ENCODE measurements around the gene ULBP2.
"Not testable (repeated sequence)": the region's sequence is repeated elsewhere in the genome, so short reads cannot be mapped to it uniquely, and the experiment has no call there.

ULBP2 gene

DNA sequence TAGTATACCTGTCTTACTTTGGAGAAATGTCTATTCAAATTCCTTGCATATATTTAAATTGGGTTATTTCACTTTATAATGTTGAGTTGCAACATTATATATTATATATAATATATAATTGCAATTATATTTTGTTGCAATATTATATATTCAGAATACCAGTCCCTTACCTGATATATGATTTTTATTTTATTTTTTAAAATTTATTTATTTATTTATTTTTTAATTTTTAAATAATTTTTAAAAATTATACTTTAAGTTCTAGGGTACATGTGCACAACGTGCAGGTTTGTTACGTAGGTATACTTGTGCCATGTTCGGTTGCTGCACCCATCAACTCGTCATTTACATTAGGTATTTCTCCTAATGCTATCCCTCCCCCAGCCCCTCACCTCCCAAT is 14.8 kb upstream of the ULBP2 start:
- not testable (repeated sequence) for DNase-seq (ENCODE audit: low read depth in 2 of 2)

DNA sequence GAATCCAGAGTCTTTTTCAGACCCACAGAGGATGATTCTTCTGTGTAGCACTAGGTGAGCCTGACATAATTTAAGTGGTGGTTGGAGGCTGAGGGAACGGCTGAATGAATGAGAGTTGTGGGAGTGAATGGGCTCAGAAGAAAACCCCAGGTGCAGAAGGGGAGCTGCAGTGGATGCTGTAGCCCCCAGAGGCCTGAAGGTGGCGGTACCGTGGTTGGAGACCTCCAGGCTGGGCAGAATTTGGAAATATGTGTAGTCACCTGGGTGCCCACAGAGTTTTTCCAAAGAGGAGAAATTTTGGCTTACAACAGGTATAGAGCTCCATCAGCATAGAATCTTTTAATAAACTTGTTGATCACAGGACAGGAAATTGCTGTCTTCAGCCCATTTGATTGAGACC is 12.4 kb upstream of the ULBP2 start:
- no peak for DNase-seq (ENCODE audit: low read depth in 2 of 2)

DNA sequence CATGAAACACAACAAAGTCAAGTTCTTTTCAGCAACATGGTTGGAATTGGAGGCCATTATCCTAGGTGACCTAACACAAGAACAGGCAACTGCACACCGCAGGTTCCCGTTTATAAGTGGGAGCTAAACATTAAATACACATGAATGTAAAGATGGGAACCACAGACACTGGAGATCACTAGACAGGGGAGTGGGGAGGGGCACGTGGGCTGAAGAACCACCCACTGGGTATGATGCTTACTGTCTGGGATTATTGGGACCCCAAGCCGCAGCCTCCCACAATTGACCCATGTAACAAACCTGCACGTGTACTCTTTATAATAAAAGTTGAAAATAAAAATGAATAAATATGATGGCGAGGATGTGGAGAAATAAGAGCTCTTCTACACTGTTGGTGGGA is 10.3 kb upstream of the ULBP2 start:
- DNase-seq (ENCODE audit: low read depth in 2 of 2), result no peak

DNA sequence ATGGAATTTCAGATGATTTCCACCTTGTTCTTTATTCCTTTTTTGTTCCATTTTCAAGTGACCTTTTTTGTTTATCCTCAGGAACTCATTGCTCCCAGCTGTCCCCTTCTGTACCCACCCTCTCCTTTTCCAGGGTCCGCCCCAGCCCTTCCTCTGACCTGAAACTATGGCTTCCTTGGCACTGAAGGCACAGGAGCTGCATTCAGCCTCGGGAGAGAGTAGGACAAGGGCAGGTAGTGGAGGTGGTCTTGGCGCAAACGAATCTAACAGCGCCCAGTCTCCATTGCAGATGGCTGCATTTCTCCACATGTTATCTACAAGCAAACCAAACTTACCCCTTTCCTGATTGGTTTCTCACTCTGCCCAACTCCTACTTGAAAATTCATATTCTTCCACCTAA is 8.8 kb upstream of the ULBP2 start:
- DNase-seq (ENCODE audit: low read depth in 2 of 2), result no peak

DNA sequence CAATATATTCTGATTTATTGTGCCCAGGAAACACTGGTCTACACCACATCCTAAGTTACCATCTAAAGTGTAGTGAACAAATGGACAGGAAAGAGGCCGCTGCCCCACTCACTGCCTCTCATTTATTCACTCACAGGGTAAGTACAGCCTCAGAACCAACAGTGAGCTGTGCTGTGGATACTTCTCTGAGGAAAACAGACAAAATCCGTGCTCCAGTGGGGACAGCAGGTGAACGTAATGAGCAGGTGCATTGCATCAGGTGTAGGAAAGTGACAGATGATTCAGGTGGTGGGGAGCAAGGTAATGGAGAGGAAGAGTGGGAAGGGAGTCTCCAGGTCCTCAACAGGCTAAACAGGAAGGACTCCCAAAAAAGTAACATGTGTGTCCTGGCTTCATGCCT is 8.4 kb upstream of the ULBP2 start:
- no peak for DNase-seq (ENCODE audit: low read depth in 2 of 2)

DNA sequence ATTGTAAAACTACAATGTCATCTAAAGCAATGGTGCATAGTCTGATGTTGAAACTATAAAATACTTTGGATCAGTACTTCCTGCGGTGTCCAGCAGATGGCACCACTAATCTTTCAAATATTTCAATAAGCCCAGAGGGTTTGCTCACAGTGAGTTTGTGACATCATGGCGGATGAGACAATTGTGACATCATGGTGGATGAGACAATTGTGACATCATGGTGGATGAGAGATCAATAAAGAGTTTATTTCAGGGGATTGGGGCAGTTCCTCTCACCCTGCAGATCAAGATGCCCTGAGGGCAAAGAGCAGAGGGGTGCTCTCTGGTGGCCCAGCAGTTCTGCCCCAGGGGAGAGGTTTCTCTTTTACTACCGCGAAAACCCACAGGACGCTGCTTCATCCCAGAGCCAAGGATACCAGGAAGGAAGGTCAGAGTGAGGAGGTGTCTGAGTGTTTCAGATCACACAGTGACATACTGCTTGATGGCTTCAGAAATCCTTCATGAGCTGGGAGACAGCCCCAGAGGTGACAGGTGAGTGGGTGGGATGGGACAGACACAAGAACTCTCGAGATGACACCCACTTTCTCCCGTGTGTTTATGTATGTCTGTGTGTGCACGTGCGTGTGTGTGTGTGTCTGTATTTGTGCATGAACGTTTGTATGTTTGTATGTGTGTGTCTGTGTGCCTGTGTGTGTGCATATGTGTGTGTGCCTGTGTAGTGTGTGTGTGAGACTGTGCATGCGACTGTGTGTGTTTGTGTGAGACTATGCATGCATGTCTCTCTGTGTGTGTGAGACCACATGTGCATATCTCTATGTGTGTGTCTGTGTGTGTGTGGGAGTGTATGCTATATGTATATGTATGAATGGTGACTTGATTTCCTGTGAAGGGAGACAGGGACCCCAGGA is 7.3 kb upstream of the ULBP2 start:
- DNase-seq (ENCODE audit: low read depth in 2 of 2), result peak; percentile 33 to 39

DNA sequence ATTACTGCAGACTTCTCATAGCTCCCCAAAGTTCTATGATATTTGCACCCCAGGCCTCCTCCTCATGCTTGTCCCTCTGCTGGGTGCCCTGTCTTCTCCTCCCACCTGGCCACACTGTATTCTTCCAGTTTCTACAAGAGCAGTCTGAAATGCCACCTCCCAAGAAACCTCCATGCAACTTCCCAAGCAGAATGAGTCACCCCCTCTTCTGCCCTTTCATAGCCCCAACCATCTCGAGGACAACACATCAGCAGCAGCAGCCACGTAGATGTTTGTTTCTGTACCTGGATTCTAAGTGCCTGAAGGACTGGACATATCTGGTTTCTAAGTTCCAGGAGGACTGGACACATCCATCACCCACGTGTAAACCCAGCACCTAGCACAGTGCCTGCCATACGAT is 6.6 kb upstream of the ULBP2 start:
- no peak for DNase-seq (ENCODE audit: low read depth in 2 of 2)

DNA sequence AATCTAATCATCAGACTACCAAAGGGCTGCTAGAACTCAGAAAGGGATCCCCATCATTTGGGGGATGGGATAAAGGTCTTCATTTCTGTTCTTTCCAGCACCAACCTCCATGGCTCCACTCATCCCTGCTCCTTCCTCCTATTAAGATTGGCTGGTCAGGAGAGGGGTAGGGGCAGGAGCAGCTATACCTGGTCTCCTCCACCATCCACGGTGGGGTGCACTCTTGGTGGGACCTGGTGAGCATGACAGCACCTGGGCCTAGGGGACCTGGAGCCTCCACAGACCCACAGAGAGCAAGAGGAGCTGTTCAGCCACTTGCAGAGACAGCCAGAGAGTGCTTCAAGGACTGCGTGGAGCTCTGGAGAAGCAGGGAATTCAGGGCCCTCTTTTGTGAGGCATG is 6.1 kb upstream of the ULBP2 start:
- DNase-seq (ENCODE audit: low read depth in 2 of 2), result no peak

DNA sequence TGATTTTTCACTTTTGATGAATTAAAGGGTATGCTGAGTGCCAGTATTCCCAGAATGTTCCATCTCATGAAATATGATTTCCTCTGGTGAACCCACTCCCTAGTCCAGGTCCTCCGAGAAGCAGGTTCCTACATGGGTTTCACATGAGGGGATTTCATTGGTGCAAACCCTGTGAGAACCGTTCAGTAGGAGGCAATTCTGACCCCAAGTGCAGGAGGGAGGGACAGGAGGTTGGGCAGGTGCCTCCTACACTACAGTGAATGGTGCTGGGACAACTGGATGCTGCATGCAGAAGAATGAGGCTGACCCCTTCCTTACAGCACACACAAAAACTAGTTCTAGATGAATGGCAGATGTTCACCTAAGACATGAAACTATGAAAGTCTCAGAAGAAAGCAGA is 5.1 kb upstream of the ULBP2 start:
- no peak for DNase-seq (ENCODE audit: low read depth in 2 of 2)

DNA sequence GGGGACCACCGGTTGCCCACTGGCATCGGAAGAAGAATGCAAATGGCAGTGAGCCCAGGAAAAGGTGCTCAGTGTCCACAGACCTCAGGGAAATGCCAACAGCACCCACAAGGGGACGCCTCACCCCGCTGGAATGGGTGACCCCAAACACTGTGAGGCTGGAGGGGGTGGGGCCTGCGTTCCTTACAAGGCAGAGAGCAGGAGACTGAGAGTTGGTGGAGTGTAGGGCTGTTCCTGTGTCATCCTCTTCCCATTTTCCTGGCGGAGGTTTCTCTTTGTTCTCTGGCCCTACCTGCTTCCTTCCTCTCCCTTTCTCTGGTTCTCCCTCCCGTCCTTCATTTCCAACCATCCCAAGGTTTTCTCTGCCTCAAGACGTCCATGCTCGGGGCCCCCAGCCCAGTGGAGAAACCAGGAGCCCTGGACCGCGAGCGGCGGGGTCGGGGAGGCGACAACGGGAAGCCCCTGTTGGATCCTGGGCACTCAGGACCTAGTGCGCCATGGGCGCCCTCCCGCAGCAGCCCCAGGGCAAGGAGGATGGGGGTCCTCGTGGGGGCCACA is 3.7 kb upstream of the ULBP2 start:
- not testable (repeated sequence) for DNase-seq (ENCODE audit: low read depth in 2 of 2)

DNA sequence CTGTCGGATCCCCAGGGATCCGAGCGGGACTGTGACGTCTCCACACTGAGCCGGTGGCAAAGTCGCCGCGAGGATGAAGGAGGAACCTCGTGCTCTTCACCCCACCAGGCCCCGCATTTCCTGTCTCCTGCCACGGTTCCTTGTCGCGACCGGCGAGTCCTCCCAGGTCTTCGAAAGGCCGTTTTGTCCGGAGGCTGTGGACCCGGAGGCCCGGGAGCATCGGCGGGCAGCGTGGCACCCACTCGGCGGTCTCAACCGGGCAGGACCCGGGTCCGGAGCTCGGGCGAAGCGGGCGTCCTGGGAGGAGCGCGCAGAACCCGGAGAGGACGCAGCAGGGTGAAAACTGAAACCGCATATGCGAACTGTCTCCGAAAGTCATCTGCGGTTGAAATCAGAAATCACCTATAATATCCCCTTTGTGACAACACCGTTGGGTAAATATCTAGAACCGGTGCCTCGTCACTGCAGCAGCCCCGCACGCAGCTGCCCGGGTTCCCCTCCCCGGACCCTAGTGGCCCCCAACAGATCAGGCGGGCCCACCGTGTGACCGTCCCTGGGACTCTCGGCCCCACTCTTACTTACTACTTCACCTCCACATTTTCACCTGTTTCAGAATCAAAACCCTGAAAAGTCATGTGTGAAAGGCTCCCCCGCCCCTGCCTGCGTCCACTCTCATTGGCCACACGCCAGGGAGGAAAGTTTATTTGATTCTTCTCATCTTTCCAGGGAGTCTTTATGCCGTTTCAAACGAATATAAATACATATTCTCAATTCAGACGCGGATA is 3.1 kb upstream of the ULBP2 start:
- DNase-seq (ENCODE audit: low read depth in 2 of 2), result no peak

DNA sequence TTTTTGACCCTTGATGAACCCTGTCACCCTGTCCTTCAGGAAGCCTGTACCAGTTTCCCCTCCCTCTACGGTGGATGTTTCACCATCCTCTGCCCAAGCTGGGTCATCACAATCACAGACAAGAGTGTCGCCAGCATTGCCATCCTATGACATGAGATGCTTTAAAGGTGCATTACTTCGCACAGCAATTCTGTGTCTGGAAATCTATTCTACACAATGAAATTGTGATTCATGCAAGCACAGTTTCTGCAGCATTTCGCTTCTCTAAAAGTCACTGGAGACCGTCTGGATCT is 2.5 kb upstream of the ULBP2 start:
- DNase-seq (ENCODE audit: low read depth in 2 of 2), result no peak

DNA sequence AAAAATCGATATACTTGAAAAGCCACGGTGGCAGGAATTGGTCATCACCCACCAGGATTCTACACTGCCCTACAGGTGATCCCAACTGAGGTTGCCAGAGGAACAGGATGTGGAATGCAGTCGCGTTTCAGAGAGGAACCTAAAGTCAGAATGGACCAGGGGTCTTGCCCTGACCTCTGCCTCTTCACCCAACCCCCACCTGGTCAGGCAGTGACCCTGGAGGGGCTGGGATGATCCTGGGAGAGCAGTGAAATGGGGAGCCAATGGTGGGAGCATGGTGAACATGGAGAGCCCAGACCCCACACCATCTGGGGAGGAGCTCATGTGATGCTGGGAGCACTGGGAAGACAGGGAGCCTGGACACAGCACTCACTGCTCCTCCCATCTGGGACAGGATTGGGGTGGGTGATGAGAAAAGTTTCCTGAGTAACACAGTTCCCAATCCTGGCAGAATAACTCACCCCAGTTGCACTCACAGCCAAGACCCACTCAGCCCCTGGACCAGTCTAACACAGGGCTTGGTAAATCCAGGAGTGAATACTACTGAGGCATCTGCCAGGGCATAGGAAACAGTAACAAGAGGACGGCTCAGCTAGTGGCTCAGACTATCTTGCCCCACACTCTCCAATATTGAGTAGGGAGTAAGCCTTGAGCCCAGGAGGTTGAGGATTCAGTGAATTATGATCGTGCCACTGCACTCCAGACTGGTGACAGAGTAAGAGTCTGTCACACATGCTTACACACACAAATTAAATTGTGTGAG is 1.7 kb upstream of the ULBP2 start:
- DNase-seq (ENCODE audit: low read depth in 2 of 2), result no peak

DNA sequence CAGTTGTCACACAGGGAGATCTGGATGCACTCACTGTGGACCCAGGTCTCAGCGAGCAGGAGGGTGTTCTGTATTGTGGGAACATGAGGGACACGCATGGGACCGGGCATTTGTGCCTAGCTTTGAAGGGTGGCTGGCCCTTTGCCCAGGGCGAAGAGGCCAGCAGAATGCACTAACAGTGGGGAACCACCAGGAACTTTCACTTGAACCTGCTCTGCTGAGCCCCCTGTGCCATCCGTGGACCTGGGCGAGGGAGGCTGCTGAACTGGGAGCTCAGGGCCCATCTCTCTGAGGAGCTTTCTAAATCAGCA is 1.2 kb upstream of the ULBP2 start:
- DNase-seq (ENCODE audit: low read depth in 2 of 2), result no peak

DNA sequence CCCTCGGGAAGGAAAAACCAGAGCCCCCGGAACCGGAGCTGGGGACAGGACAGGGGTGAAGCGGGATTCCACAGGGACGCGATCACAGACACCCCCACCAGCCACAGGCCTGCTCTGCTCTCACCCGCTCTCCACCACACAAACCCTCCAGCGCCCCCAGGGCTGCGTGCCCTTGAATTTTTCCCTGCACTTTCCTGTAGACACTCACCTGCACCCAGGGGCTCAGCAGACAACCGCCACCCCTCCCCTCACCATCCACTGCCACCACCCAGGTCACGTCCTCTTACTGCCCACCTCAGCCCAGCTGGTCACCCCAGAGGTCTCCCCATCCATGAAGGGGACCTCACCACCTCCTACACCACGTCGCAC is 631 bp downstream of the ULBP2 start:
- DNase-seq (ENCODE audit: low read depth in 2 of 2), result no peak

DNA sequence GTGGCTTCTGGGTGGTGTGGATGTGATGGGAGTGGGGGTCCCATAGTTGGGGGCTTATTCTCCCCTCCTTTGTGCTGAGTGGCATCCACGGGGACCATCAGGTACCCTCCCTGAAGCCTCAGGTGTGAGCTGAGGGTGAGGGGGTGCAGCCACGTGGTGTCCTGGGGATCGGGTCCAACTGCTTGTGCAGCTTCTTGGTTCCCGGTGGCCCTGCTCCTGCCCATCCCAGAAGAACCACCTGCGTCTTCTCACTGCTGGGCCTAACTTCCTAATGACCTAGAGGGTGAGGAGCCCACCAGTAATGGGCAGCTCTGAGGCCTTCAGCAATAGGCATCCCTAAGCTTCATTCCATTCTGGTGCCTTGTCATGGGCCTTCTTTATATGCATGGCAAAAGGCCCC is 1.5 kb downstream of the ULBP2 start:
- DNase-seq (ENCODE audit: low read depth in 2 of 2), result not testable (repeated sequence)

DNA sequence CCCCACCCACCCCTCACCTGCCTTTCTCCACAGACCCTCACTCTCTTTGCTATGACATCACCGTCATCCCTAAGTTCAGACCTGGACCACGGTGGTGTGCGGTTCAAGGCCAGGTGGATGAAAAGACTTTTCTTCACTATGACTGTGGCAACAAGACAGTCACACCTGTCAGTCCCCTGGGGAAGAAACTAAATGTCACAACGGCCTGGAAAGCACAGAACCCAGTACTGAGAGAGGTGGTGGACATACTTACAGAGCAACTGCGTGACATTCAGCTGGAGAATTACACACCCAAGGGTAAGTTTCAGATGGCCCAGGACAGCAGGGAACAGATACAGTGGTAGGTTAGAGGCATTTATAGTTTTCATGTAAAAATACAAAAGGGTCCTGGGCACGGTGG is 3.5 kb downstream of the ULBP2 start:
- DNase-seq (ENCODE audit: low read depth in 2 of 2), result not testable (repeated sequence)

DNA sequence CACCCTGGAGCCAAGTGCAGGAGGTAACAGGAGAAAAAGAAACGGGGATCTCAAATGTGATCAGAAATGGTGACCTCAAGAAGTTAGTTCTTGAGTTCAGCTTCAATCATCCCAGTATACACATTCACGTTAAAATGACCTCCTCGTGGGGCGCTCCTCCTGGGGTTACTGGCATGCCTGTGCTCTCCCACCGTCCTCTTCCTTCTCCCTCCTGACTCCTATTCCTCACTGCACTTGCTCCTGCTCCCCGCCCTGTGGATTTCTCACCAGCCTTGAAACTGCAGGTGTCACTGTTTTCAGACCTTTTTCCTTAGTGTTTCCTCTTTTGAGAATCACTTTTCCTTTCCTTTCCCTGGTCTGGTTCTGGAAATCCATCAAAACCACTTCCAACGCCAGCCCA is 4.8 kb downstream of the ULBP2 start:
- not testable (repeated sequence) for DNase-seq (ENCODE audit: low read depth in 2 of 2)

DNA sequence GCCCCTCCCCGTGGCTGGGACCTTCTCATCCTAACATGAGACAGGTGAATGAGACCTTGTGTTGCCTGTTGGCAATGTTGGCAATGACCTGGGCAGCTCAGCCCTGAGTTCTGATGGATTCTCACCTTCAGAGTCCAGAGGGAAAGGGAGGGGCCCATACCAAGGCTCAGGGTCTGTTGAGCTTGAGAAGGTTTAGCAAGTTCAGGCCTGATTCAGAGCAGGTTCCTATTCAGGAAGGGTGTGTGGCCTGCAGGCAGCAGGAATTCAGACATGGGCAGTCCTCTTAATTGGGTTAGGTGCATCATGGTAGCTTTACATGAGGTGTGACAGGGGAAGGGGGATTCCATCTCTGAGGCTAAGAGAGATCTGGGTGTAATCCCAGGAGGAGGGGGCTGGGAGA is 5.7 kb downstream of the ULBP2 start:
- DNase-seq (ENCODE audit: low read depth in 2 of 2), result not testable (repeated sequence)

DNA sequence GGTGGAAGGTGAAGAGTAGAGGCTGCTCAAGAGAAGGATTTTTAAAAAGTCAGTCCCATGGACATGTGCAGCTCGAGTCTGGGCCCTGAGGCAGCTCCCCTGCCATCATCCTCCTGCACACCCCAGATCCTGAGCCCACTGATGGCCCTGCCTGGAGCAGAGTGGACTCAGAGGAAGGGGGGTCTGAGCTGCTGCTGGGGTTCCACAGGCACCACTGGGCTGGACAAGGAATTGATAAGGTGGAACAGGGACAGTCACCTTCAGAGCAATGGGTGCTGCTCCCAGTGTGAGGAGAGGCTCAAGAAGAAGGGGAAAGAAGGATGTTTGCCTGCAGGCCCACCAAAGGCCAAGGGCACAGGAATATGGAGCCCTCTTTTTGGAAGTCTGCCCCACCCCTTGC is 6.2 kb downstream of the ULBP2 start:
- no peak for DNase-seq (ENCODE audit: low read depth in 2 of 2)

DNA sequence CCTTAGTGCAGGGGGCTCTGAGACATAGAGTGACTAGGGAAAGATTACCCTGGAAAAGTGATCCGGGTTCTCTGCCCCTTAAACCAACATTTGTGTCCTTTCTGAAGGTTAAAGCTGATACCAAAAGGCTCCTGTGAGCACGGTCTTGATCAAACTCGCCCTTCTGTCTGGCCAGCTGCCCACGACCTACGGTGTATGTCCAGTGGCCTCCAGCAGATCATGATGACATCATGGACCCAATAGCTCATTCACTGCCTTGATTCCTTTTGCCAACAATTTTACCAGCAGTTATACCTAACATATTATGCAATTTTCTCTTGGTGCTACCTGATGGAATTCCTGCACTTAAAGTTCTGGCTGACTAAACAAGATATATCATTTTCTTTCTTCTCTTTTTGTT is 6.8 kb downstream of the ULBP2 start:
- no peak for DNase-seq (ENCODE audit: low read depth in 2 of 2)

DNA sequence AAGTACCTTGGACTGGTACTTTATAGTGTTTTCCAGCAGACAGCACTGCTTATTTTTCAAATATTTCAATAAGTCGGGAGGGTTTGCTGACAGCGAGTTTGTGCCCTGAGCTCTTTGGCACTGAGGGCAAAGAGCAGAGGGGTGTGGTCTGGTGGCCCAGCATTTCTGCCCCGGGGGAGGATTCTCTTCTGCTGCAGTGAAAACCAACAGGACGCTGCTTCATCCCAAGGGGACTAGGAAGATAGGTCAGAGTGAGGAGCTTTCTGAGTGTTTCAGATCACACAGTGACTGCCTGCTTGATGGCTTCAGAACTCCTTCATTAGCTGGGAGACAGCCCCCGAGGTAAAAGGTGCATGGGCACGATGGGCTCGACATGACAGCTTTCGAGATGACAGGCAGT is 8.6 kb downstream of the ULBP2 start:
- DNase-seq (ENCODE audit: low read depth in 2 of 2), result no peak

DNA sequence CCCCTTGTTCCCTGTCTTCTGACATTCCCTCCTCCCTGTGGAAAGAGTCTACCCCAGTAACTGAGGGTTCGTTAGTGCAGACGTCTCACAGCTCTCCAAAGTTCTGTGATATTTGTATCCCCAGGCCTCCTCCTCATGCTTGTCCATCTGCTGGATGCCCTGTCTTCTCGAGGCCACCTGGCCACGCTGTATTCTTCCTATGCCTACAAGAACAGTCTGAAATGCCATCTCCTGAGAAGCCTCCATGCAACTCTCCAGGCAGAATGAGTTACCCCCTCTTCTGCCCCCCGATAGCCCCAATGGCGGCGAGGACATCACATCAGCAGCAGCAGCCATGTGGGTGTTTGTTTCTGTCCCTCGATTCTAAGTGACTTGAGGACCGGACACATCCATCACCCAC is 9.3 kb downstream of the ULBP2 start:
- no peak for DNase-seq (ENCODE audit: low read depth in 2 of 2)

Data from fibroblast of skin of left biceps (primary cell).